A549 (cell line): ENCODE results near the gene ZNF618. TPM values are rescaled to one million over a fixed set of nuclear protein-coding genes. Genes with fewer than 3 reads are reported as not detected.
A peak's percentile ranks its signal among the peaks of the same experiment; 100 is the strongest.

ENCODE experiments used
- ATAC-seq, 2 experiments: fragments of 200-7000 bp in 1 of 2; fragments of >200 bp in 1 of 2; cut with Nextera tagmentation in 1 of 2; cut with Tn5 transposase in 1 of 2; 3 replicates each; pipeline versions ENCODE4 v1.8.0 to v1.9.1; 2018 to 2020; ENCODE audit warnings: mild to moderate bottlenecking in 1 of 2, moderate library complexity in 1 of 2
- CTCF ChIA-PET: fragments of 300-600 bp; sonication (Branson Sonifier 250); formaldehyde crosslinking; extraction: SDS; loops from one replicate; lab custom pipeline; 2021; ENCODE audit warnings: antibody characterized with exemption, inconsistent platforms; lab: Yijun Ruan, JAX
- POLR2A ChIA-PET: fragments of 350-600 bp; formaldehyde crosslinking; extraction: SDS; loops from one replicate; lab custom pipeline; 2021; ENCODE audit warnings: antibody characterized with exemption, inconsistent platforms; lab: Yijun Ruan, JAX
- DNase-seq, 2 experiments: peaks; one replicate each; pipeline versions ENCODE4 v3.0.0 to v3.0.0-alpha.2; 2011 to 2016; ENCODE audit warnings: low read depth in 1 of 2, low spot score in 1 of 2
- FAIRE-seq: peaks from 2 replicates; lab custom pipeline; 2011; peaks lifted over from hg19 to GRCh38; lab: Jason Lieb, UNC
- H3K27ac ChIP-seq, 2 experiments: fragments of >200 bp; sonication (Bioruptor Twin); formaldehyde crosslinking; 3 replicates each; pipeline ENCODE4 v1.5.1; 2016 to 2017
- H3K4me1 ChIP-seq: fragments of >200 bp; sonication (Bioruptor Twin); formaldehyde crosslinking; 3 replicates; pipeline ENCODE4 v1.6.1; 2016
- H3K4me2 ChIP-seq: fragments of >200 bp; sonication (Bioruptor Twin); formaldehyde crosslinking; 3 replicates; pipeline ENCODE4 v1.6.1; 2016
- H3K4me3 ChIP-seq: fragments of >200 bp; sonication (Bioruptor Twin); formaldehyde crosslinking; 3 replicates; pipeline ENCODE4 v1.5.1; 2016
- H3K9me3 ChIP-seq: fragments of >200 bp; sonication (Bioruptor Twin); formaldehyde crosslinking; 3 replicates; pipeline ENCODE4 v1.6.1; 2016
- BHLHE40 ChIP-seq: IDR thresholded peaks from 2 replicates; pipeline ENCODE4 v1.6.1; 2012; ENCODE audit warnings: low read depth, low read length, inconsistent platforms
- CBX8 ChIP-seq: fragments of 200-600 bp; sonication (generic); IDR thresholded peaks from 2 replicates; pipeline ENCODE4 v1.6.1; 2016
- CHD2 ChIP-seq: fragments of 150-350 bp; IDR thresholded peaks from 2 replicates; pipeline ENCODE4 v1.6.1; 2014; ENCODE audit warnings: low read length; ENCODE audit not compliant: partially characterized antibody
- EP300 ChIP-seq, 2 experiments: fragments of >200 bp; sonication (Bioruptor Twin); formaldehyde crosslinking; IDR thresholded peaks; 2 replicates in 1 of 2; 3 replicates in 1 of 2; pipeline ENCODE4 v1.6.1; 2016 to 2017
- FOXS1 ChIP-seq: fragments of 250-450 bp; sonication (Bioruptor Pico); IDR thresholded peaks from 2 replicates; pipeline ENCODE4 v1.5.0; 2020; ENCODE audit warnings: mild to moderate bottlenecking, moderate library complexity
- HEYL ChIP-seq: fragments of 250-450 bp; sonication (Bioruptor Pico); IDR thresholded peaks from 2 replicates; pipeline ENCODE4 v1.8.0; 2021; ENCODE audit warnings: mild to moderate bottlenecking, moderate library complexity
- HMGXB4 ChIP-seq: fragments of 250-450 bp; sonication (Bioruptor Pico); IDR thresholded peaks from 2 replicates; pipeline ENCODE4 v1.5.0; 2021; ENCODE audit warnings: mild to moderate bottlenecking, moderate library complexity, borderline replicate concordance
- MAX ChIP-seq: IDR thresholded peaks from 2 replicates; pipeline ENCODE4 v1.6.1; 2012
- NR3C1 ChIP-seq: fragments of >200 bp; sonication (Bioruptor Twin); formaldehyde crosslinking; IDR thresholded peaks from 3 replicates; pipeline ENCODE4 v1.6.1; 2017
- PBX3 ChIP-seq: IDR thresholded peaks from 2 replicates; pipeline ENCODE4 v1.6.1; 2012
- POLR2A ChIP-seq: IDR thresholded peaks from 2 replicates; pipeline ENCODE4 v1.6.1; 2012; ENCODE audit warnings: mild to moderate bottlenecking, low read length
- POLR2AphosphoS2 ChIP-seq: conservative IDR thresholded peaks from 2 replicates; pipeline ENCODE4 v1.6.1; 2012; ENCODE audit warnings: low read length, improper control_type of control experiment, inconsistent platforms
- RAD21 ChIP-seq, 2 experiments: fragments of >200 bp in 1 of 2; sonication (Bioruptor Twin) in 1 of 2; formaldehyde crosslinking in 1 of 2; IDR thresholded peaks in 1 of 2; conservative IDR thresholded peaks in 1 of 2; 2 replicates in 1 of 2; 3 replicates in 1 of 2; pipeline ENCODE4 v1.6.1; 2012 to 2018; ENCODE audit warnings: inconsistent platforms in 1 of 2
- REST ChIP-seq: fragments of 200-600 bp; sonication (generic); IDR thresholded peaks from 2 replicates; pipeline ENCODE4 v1.6.1; 2016; ENCODE audit warnings: antibody characterized with exemption, mild to moderate bottlenecking, moderate library complexity
- RFX5 ChIP-seq: fragments of 450-650 bp; IDR thresholded peaks from 2 replicates; pipeline ENCODE4 v1.7.1; 2014; ENCODE audit warnings: antibody characterized with exemption, mild to moderate bottlenecking, moderate library complexity
- SMC3 ChIP-seq: fragments of >200 bp; sonication (Bioruptor Twin); formaldehyde crosslinking; IDR thresholded peaks from 3 replicates; pipeline ENCODE4 v1.6.1; 2018; ENCODE audit warnings: inconsistent platforms
- TP53 ChIP-seq: fragments of 250-450 bp; sonication (Bioruptor Pico); IDR thresholded peaks from 2 replicates; pipeline ENCODE4 v1.5.0; 2021; ENCODE audit warnings: mild to moderate bottlenecking, moderate library complexity
- ZC3H11A ChIP-seq: fragments of 450-650 bp; IDR thresholded peaks from 2 replicates; pipeline ENCODE4 v1.6.1; 2014; ENCODE audit warnings: antibody characterized with exemption, mild to moderate bottlenecking
- ZSCAN20 ChIP-seq: fragments of 250-450 bp; sonication (Bioruptor Pico); IDR thresholded peaks from 2 replicates; pipeline ENCODE4 v1.8.0; 2022; ENCODE audit warnings: mild to moderate bottlenecking, moderate library complexity
- WGBS: methylation state at CpG from one replicate; pipeline ENCODE4 v1.1.6; 2017; ENCODE audit errors: missing lambda C conversion rate; 5-methylcytosine and 5-hydroxymethylcytosine counted together
- polyA plus RNA-seq, 4 experiments: library from polyadenylated mRNA; depleted of rRNA in 3 of 4; stranded (reverse); fragments of >200 nt; fragmentation: RNase III in 1 of 4; extraction: RNeasy Plus Mini Kit Qiagen cat#74134 plus additional on column Dnase treatment in 1 of 4; gene quantifications; 2 replicates in 3 of 4; 3 replicates in 1 of 4; pipeline ENCODE4 v1.2.3, GENCODE V29; 2011 to 2017
- TF ChIP-seq, protein P1 (sequence below): fragments of 250-450 bp; sonication (Bioruptor Pico); IDR thresholded peaks from 2 replicates; pipeline ENCODE4 v1.5.0; 2020; ENCODE audit warnings: low read depth, mild to moderate bottlenecking, moderate library complexity

ZNF618 gene
- polyA plus RNA-seq, 2 of the 4 experiments (the other 2 are of a cell fraction), result 9.0 to 10.0 TPM

GRCh38 chr9:113934167-113934828, 58.2 kb downstream of the ZNF618 start:
- no peaks in the 10 kb centered on the region for H3K4me1 ChIP-seq
- H3K27ac ChIP-seq, result no peak overlapping the region
- peaks cover 3% of the 10 kb centered on the region; the same call in 1 of the 3 replicates for H3K9me3 ChIP-seq
- ATAC-seq (peak in 1 of 2 experiments; percentile 58; a peak in 3 of 6 replicates), FAIRE-seq (no peak), DNase-seq (no peak)
- WGBS, result 87% methylated on average over 14 of the region's 14 CpGs
- POLR2A ChIA-PET, result no interaction called here
- no peak for TF ChIP-seq CHD2
- no peak for TF ChIP-seq REST
- TF ChIP-seq RFX5, result no peak
- no peak for TF ChIP-seq SMC3
- TF ChIP-seq NR3C1, result no peak
- TF ChIP-seq FOXS1 (CRISPR knock-in tag), result no peak
- no peak for TF ChIP-seq EP300 (IDR thresholded peaks at IDR 0.05)
- TF ChIP-seq PBX3, result no peak
- TF ChIP-seq, protein P1, sequence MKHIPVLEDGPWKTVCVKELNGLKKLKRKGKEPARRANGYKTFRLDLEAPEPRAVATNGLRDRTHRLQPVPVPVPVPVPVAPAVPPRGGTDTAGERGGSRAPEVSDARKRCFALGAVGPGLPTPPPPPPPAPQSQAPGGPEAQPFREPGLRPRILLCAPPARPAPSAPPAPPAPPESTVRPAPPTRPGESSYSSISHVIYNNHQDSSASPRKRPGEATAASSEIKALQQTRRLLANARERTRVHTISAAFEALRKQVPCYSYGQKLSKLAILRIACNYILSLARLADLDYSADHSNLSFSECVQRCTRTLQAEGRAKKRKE (CRISPR knock-in tag), result no peak
- no peak for TF ChIP-seq BHLHE40
- TF ChIP-seq POLR2A, result no peak
- TF ChIP-seq HEYL (CRISPR knock-in tag), result no peak
- no peak for TF ChIP-seq POLR2AphosphoS2
- TF ChIP-seq TP53 (CRISPR knock-in tag), result no peak
- TF ChIP-seq HMGXB4 (CRISPR knock-in tag), result no peak
- no peak for TF ChIP-seq ZC3H11A
- no peak for TF ChIP-seq CBX8
- CTCF ChIA-PET, result no interaction called here
- no peak overlapping the region for H3K4me3 ChIP-seq
- H3K4me2 ChIP-seq, result no peak overlapping the region

GRCh38 chr9:113934829-113935676, 58.9 kb downstream of the ZNF618 start:
- Histone ChIP-seq H3K4me2 (no peak overlapping the region), H3K4me1 (no peaks in the 10 kb centered on the region), H3K9me3 (no peaks in the 10 kb centered on the region), H3K27ac (no peak overlapping the region), H3K4me3 (no peak overlapping the region)
- FAIRE-seq (no peak), DNase-seq (no peak), ATAC-seq (peak; percentile 56 to 77; a peak in 5 of 6 replicates)
- WGBS, result 90% methylated on average over 11 of the region's 13 CpGs
- CTCF ChIA-PET, result interaction anchor here (1.7 kb wide), 1 partner anchor 19 kb away, joined by 4 read pairs; no protein-coding TSS in a partner anchor
- POLR2A ChIA-PET, result no interaction called here
- no peak for TF ChIP-seq MAX
- TF ChIP-seq RAD21 (conservative IDR thresholded peaks at IDR 0.05 in 1 of 2, IDR thresholded peaks at IDR 0.05 in 1 of 2), result no peak
- TF ChIP-seq ZSCAN20 (CRISPR knock-in tag), result no peak
